MM.1S (cell line): Measurements from ENCODE around the gene ENPP4.

Source experiments
- DNase-seq: peaks from one replicate; pipeline ENCODE4 v3.0.0-alpha.2; 2015
- H2AFZ ChIP-seq: fragments of 300-600 bp; sonication (generic); 2 replicates; pipeline ENCODE4 v1.6.0; 2016; ENCODE audit warnings: antibody characterized with exemption, low read length
- H3F3A ChIP-seq: fragments of 300-600 bp; sonication (generic); 2 replicates; pipeline ENCODE4 v1.6.1; 2016; ENCODE audit warnings: mild to moderate bottlenecking, antibody characterized with exemption, low read length, moderate library complexity, mixed read lengths; ENCODE audit not compliant: insufficient read depth
- H3K27ac ChIP-seq: fragments of 300-600 bp; sonication (generic); 2 replicates; pipeline ENCODE4 v1.5.1; 2016; ENCODE audit warnings: mild to moderate bottlenecking, low read length
- H3K27me3 ChIP-seq: fragments of 300-600 bp; sonication (generic); replicated peaks from 2 replicates; pipeline ENCODE4 v1.6.0; 2016; ENCODE audit warnings: low read length; ENCODE audit not compliant: insufficient read depth
- H3K36me3 ChIP-seq: fragments of 300-600 bp; sonication (generic); replicated peaks from 2 replicates; pipeline ENCODE4 v1.6.1; 2016; ENCODE audit warnings: mild to moderate bottlenecking, low read length, mixed read lengths; ENCODE audit not compliant: insufficient read depth
- H3K4me1 ChIP-seq: fragments of 300-600 bp; sonication (generic); 2 replicates; pipeline ENCODE4 v1.6.1; 2016; ENCODE audit warnings: low read length, mixed read lengths
- H3K4me2 ChIP-seq: fragments of 300-600 bp; sonication (generic); 2 replicates; pipeline ENCODE4 v1.6.0; 2016; ENCODE audit warnings: low read depth, low read length
- H3K4me3 ChIP-seq: fragments of 300-600 bp; sonication (generic); 2 replicates; pipeline ENCODE4 v1.5.1; 2016; ENCODE audit warnings: low read length, mixed read lengths
- H3K79me2 ChIP-seq: fragments of 300-600 bp; sonication (generic); 2 replicates; pipeline ENCODE4 v1.6.1; 2016; ENCODE audit warnings: mixed run types, low read length, mixed read lengths
- H3K9ac ChIP-seq: fragments of 300-600 bp; sonication (generic); 2 replicates; pipeline ENCODE4 v1.6.1; 2016; ENCODE audit warnings: low read length, mixed read lengths
- H3K9me2 ChIP-seq: fragments of 300-600 bp; sonication (generic); replicated peaks from 2 replicates; pipeline ENCODE4 v1.6.1; 2016; ENCODE audit warnings: mild to moderate bottlenecking, low read length, mixed read lengths; ENCODE audit not compliant: insufficient read depth
- H3K9me3 ChIP-seq: fragments of 300-600 bp; sonication (generic); replicated peaks from 2 replicates; pipeline ENCODE4 v1.6.1; 2016; ENCODE audit warnings: mild to moderate bottlenecking, low read length, mixed read lengths; ENCODE audit not compliant: insufficient read depth
- H4K20me1 ChIP-seq: fragments of 300-600 bp; sonication (generic); 2 replicates; pipeline ENCODE4 v1.6.1; 2016; ENCODE audit warnings: mild to moderate bottlenecking, low read length, moderate library complexity, mixed read lengths; ENCODE audit not compliant: insufficient read depth
- CTCF ChIP-seq: fragments of 300-600 bp; sonication (generic); IDR thresholded peaks from 2 replicates; pipeline ENCODE4 v1.5.1; 2016; ENCODE audit warnings: antibody characterized with exemption, low read length, mixed read lengths
- EZH2 ChIP-seq: fragments of 300-600 bp; sonication (generic); optimal IDR thresholded peaks from 2 replicates; pipeline ENCODE3; 2017; ENCODE audit warnings: low read depth, mild to moderate bottlenecking, antibody characterized with exemption, low read length, mixed read lengths
- EZH2phosphoT487 ChIP-seq: fragments of 300-600 bp; sonication (generic); IDR thresholded peaks from 2 replicates; pipeline ENCODE4 v1.6.1; 2018; ENCODE audit warnings: antibody characterized with exemption, low read length

Gene ENPP4

GRCh38 chr6:46097366-46097765 is 32.4 kb upstream of the ENPP4 start:
- Histone ChIP-seq H3K27me3 (no peaks in the 10 kb centered on the region), H3K4me2 (no peak overlapping the region), H2AFZ (no peak overlapping the region), H3K4me3 (no peak overlapping the region), H3K9ac (no peak overlapping the region), H3K27ac (no peak overlapping the region), H3K79me2 (no peaks in the 10 kb centered on the region), H3K36me3 (no peaks in the 10 kb centered on the region), H4K20me1 (no peaks in the 10 kb centered on the region), H3K9me2 (no peaks in the 10 kb centered on the region), H3K4me1 (no peaks in the 10 kb centered on the region), H3K9me3 (no peaks in the 10 kb centered on the region), H3F3A (no peaks in the 10 kb centered on the region)
- no peak for TF ChIP-seq EZH2phosphoT487
- DNase-seq: no peak

GRCh38 chr6:46098678-46099077 is 31.1 kb upstream of the ENPP4 start:
- H3K9me2 ChIP-seq: no peaks in the 10 kb centered on the region
- H3F3A ChIP-seq: 0 out of 2 replicates have a peak, but pooled peaks cover 3% of the 10 kb centered on the region
- no peaks in the 10 kb centered on the region for H3K9me3 ChIP-seq
- no peak overlapping the region for H3K9ac ChIP-seq
- no peak for TF ChIP-seq EZH2phosphoT487
- TF ChIP-seq EZH2: no peak
- no peak for TF ChIP-seq CTCF
- peaks cover 7% of the 10 kb centered on the region for H3K4me1 ChIP-seq
- no peaks in the 10 kb centered on the region for H3K79me2 ChIP-seq
- no peak overlapping the region for H3K4me2 ChIP-seq
- no peaks in the 10 kb centered on the region for H4K20me1 ChIP-seq
- no peaks in the 10 kb centered on the region for H3K27me3 ChIP-seq
- no peak overlapping the region for H3K4me3 ChIP-seq
- no peaks in the 10 kb centered on the region for H3K36me3 ChIP-seq
- DNase-seq: no peak
- H2AFZ ChIP-seq: no peak overlapping the region
- H3K27ac ChIP-seq: no peak overlapping the region

DNA sequence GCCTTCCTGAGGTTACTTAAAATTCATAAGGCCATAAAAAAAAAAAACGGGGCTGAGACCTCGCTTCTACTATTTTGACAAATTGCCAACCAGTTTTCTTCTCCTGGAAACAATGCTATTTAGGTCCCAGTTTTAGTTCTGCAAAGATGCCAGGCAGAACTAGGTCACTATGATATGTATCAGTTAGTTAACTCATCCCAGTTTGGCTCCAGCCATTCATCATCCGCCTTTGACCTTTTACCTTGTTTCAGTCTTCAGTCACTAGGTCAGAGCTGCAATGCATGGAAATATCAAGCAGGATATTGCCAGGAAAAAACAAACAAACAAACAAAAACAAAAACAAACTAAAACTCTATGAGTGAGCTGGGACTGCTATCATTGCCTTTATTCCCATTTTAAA is 29.8 kb upstream of the ENPP4 start:
- no peak for TF ChIP-seq CTCF
- no peak for TF ChIP-seq EZH2phosphoT487
- no peak for TF ChIP-seq EZH2
- Histone ChIP-seq H3K9me3 (no peaks in the 10 kb centered on the region), H2AFZ (no peak overlapping the region), H3K36me3 (no peaks in the 10 kb centered on the region), H3K4me2 (no peak overlapping the region), H3K27ac (no peak overlapping the region), H3K4me3 (no peak overlapping the region), H3K27me3 (no peaks in the 10 kb centered on the region), H3K9ac (no peak overlapping the region), H3K4me1 (peaks cover 20% of the 10 kb centered on the region), H4K20me1 (no peaks in the 10 kb centered on the region), H3K9me2 (no peaks in the 10 kb centered on the region), H3F3A (0 out of 2 replicates have a peak, but pooled peaks cover 4% of the 10 kb centered on the region), H3K79me2 (no peaks in the 10 kb centered on the region)
- no peak for DNase-seq

GRCh38 chr6:46102123-46102522 is 27.7 kb upstream of the ENPP4 start:
- Histone ChIP-seq H3K79me2 (no peaks in the 10 kb centered on the region), H3K9me2 (no peaks in the 10 kb centered on the region), H3K4me1 (peaks cover 30% of the 10 kb centered on the region), H3K27me3 (no peaks in the 10 kb centered on the region), H3K4me2 (no peak overlapping the region), H3F3A (0 out of 2 replicates have a peak, but pooled peaks cover 4% of the 10 kb centered on the region), H3K36me3 (no peaks in the 10 kb centered on the region), H2AFZ (no peak overlapping the region), H4K20me1 (no peaks in the 10 kb centered on the region), H3K27ac (no peak overlapping the region), H3K4me3 (no peak overlapping the region), H3K9ac (no peak overlapping the region), H3K9me3 (no peaks in the 10 kb centered on the region)
- no peak for TF ChIP-seq EZH2phosphoT487
- TF ChIP-seq CTCF: no peak
- TF ChIP-seq EZH2: no peak
- no peak for DNase-seq
